ENCODE data around the gene UCP2.
A peak's percentile ranks its signal among the peaks of the same experiment; 100 is the strongest.

UCP2 gene, protein sequence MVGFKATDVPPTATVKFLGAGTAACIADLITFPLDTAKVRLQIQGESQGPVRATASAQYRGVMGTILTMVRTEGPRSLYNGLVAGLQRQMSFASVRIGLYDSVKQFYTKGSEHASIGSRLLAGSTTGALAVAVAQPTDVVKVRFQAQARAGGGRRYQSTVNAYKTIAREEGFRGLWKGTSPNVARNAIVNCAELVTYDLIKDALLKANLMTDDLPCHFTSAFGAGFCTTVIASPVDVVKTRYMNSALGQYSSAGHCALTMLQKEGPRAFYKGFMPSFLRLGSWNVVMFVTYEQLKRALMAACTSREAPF

DNA sequence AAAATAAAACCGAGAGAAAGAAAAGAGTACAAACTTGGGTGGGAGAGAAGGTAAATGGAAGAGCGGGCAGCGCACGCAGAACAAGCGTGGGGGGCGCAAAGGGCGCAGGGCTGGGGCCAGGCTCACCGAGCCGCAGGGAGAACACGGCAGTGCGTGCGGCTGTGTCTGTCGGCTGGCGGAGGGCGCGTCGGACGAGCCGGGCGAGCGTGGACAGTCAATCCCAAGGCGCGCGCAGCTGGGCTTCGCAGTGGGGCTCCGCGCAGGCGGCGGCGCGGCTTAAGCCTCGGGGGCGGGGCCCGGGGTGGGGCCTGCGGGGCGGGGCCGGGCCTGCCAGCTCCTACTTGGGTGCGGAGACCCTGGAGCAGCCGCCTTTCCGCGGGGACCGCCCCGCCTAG lies at the start of gene UCP2:
Gene UCP2, minus strand, starts transcription at position 249 of the 395 bp plus-strand sequence. CDS start 4,465 bp downstream, outside the sequence.
- peak; percentile 85 to 92 for DNase-seq (ENCODE audit: low read depth in 2 of 2)

DNA sequence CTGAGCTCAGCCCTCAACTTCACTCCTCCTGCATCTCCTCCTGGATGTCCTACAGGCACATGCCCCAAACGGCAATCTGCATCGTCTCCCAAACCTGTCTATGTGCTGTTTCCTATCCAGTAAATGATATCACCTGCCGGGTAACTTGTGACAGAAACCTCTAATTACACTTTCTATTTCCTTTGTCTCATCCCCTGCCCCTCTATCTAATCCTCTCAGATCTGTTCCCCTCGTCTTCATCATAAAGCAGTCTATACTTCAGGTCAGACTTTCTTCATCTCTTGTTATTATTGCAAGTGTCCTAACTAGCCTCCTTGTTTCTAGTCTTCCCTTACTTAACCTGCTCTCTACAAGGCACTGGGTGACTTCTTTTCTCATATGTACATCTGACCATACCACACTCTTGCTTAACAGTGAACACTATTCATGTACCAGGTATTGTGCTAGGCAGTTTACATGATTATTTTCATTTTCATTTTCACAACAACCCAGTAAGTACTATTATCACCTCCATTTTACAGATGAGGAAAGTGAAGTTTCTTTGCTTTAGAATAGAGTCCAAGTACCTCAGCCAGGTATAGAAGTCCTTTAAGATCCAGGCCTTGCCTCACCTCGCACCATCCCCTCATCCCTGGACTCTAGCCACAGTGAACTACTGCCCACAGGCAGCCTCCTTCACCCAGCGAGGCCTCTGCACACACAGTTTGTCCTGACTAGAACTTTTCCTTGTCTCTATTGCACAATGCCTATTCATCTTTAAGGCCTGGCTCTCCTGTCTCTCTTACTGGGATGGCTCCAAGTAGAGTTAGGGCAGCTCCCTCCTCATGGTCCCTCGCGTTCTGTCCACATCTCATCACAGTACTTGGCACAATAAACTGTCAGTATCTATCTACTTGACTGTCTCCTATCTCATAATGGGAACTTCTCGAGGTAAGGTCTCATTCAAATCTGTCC lies 48.4 kb upstream of the UCP2 start:
- DNase-seq (ENCODE audit: low read depth in 2 of 2): no peak

DNA sequence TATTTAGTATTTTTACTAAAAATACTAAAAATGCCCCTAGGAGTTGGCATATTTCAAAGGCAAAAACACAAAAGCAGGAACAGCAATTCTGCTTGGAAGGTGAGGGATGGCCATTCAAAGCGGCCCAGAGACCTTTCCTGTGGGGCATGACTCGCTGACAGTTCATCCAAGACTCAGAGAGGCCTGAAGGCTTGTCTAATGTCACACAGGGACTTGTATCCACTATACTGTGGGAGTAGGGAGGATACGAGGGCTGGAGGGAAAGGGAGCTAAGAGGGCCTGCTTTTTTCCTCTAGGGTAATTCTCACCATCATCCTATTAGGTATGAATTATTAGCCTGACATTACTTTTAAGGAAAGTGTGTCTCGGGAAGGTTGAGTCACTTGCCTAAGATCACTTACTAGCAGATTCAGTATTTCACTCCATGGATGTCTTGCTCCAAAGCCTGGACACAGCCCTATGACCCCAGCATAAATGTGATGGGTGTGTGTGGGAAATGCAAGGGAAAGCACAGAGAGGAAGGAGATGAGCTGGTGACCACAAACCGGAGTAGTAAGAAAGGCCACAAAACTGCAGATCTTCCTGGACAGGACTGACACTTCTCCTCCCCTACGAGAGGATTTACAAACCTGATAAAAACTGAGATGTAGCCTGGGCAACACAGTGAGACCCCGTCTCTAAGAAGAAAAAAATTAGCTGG lies 43.0 kb upstream of the UCP2 start:
- DNase-seq (ENCODE audit: low read depth in 2 of 2): no peak

DNA sequence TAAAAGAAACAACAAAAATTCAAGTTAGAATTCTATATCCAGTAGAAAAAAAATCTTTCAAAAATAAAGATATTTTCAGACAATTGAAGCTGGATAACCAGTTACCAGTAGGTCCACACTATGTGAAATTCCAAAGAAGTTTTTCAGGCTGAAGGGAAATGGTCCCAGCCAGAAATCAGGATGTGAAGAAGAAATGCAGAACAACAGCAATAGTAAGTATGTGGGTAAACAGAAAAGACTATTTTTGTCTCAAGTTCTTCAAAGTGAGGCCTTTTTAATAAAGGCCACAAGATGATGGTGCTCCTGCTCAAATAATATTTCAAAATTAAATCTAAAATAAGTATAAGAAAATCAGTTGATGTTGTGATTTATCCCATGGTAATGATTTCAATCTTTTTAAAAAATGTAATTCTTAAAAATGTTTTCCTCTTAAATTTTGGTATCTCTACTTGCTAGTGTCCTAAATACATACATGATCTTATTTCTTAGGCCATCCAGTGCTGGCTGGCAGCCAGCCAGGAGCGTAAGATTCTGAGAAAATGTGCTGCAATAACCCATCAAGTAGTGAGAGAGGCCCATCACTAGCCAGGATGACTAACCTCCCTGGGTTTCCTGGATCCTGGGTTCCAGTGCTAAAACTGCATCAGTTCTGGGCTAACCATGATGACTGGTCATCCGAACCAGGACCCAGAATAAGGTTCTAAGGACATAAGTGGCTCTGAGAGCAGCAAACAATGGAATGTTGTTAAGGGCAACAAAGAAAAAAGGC lies 41.8 kb upstream of the UCP2 start:
- DNase-seq (ENCODE audit: low read depth in 2 of 2): peak; percentile 38 to 66

DNA sequence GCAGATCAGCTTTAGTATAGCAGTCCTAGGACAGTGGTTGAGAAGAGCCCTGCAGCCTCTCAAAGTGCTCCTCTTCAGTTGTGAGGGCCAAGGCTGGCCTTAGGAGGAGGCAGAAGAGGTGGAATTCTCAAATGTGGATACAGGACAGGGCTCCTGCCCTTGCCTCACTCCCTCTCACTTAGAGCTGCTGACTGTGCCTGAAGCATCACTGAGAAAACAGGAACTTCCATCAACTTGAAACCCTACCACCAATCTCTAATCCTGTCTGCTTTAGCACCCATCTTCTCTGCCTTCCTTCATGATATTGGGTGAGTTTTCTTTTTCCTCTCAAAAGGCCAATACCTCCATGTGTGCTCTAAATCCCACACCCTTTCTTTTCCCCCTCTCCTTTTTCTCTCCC lies 40.6 kb upstream of the UCP2 start:
- no peak for DNase-seq (ENCODE audit: low read depth in 2 of 2)

DNA sequence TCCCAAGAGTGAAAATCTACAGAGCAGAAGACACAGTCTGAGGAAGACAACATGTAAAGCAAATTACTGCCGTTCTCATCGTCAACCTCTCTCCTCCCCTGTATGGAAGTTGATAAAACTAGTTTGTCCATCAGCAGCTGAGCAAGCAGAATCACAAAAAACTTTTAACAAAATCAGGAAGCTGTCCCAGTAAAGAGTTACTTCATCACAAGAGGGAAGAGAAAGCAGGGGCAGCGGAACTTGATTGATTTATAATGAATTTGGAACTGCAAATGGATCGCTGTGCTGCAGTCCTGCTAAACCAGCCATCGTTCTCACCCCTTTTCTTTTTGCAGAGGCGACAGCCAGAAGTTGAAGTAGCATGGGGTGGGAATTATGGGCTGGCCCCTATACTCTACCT lies 39.9 kb upstream of the UCP2 start:
- DNase-seq (ENCODE audit: low read depth in 2 of 2): no peak

DNA sequence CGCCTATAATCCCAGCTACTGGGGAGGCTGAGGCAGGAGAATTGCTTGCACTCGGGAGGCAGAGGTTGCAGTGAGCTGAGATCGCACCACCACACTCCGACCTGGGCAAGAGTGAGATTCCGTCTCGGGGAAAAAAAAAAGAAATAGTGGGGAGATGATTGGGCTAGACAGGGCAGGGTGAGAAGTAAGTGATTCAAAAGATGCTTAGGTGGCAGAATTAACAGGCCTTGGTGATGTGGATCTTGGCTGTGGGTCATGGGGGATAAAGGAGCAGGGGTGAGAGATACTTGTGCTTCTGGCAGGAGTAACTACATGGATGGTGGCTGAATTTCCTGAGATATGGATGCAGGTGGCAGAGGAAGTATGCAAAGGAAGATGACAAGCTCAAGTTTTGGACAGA lies 39.4 kb upstream of the UCP2 start:
- DNase-seq (ENCODE audit: low read depth in 2 of 2): no peak

DNA sequence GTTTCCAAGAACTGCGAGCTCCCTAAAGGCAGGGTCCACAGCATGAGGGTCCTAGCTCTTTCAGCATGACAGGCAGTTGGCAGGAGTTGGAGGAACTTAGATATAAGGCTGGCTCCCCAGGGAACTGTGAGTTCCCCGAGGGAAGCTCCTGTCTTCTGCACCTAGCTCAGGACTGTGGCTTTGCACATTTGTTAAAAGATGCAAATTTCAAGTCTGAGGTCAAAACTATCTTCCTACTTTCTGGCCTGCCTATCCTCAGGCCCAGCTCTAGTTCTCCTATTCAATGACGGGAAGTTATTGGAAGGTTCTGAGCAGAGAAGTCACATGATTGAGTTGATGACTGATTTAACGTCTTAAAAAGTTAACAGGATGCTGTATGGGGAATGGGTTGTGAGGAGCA lies 37.9 kb upstream of the UCP2 start:
- no peak for DNase-seq (ENCODE audit: low read depth in 2 of 2)

DNA sequence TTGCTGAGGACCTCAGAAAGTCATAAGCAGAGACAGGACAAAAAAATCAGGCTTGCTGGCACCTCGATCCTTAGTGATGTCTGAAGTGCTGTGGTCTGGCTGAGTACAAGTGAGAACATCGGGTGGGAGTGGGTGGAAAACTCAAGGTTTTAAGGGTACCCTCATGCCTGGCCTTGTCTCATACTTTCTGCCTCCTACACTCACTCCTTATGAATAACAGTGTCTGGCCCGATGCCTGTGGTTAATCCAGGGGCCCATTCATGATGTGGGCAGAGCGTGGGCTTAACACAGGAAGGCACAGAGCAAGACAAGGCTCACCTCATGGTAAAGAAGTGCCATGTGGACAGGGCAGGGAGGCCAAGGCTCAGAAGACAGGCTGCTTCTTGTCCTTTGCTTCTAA lies 37.2 kb upstream of the UCP2 start:
- DNase-seq (ENCODE audit: low read depth in 2 of 2): peak; percentile 58 to 64

DNA sequence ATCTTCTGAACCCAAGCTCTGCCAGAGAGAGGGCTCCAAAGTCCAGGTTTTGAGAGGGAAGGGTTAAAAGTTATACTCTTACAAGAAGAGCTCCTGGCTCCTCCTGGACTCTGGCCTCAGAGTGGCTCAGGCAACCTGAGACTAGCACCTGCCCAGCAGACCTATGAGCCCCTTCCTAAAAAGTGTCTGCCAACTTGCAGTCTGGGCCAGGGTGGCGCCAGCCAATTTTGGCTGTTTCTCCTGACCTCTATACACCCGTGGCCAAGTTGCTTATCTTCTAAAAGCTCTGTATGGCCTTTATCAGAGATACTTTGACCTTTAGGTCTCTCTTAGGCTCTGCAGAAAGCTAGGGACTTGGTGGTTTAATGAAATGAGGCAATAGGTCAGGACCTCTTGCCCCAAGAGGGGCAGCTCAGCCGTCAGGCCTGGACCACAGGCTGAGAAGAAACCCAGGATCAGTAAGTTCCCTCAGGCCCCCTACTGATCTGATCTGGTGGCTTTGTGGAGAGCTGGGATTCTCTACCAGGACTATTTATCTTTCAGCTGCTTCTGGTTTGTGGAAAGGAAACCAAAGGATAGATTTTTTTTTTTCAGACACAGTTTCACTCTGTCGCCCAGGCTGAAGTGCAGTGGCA lies 36.6 kb upstream of the UCP2 start:
- DNase-seq (ENCODE audit: low read depth in 2 of 2): no peak

DNA sequence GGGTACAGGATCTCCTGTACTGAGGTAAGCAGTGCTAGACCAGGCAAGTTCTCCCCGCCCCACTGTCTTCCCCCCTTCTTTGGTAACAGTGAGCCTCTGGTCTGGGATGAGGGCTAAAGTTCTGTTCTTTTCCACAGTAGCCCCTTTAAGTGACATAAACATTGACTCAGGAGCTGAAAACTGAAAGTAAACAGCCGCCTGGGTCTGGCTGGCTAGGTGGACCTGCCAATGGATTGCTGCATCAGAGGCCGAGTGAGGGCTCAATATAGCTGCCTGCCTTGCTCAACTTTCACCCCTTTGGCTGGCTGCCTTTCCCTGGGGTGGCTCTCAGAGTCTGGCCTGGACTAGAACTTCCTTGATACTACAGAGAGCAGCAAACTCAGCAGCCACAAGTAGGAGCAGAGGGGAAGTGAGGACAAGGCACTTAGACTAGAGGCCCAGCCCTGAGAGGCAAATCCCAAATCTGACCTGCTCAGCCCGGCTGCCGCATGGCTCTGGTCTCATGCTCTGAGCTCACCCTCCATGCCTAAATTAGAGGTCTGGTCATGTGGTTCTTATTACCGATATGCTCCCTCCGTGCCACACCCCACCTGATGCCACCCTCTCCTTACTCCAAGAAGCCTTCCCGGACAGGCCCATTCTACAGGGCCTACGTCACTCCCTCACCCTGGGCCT lies 35.8 kb upstream of the UCP2 start:
- no peak for DNase-seq (ENCODE audit: low read depth in 2 of 2)

DNA sequence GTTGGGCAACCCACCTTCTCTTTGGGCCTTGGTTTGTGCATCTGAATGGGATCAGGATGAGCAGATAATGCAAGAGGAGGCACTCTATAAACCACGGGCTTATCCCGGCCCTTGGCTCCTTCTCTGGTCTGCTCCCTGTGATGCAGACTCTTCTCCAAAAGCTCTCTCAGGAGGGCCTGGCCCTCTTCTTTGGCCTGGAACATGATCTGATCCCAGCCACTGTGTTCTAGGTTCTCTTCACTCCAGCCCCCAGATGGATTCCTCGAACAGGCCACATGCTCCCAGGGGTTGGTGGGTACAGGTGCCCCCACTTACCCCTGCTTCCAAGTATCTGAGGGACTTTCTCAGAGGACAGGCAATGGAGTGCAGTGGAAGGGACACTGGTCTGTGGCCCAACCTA lies 35.0 kb upstream of the UCP2 start:
- no peak for DNase-seq (ENCODE audit: low read depth in 2 of 2)

DNA sequence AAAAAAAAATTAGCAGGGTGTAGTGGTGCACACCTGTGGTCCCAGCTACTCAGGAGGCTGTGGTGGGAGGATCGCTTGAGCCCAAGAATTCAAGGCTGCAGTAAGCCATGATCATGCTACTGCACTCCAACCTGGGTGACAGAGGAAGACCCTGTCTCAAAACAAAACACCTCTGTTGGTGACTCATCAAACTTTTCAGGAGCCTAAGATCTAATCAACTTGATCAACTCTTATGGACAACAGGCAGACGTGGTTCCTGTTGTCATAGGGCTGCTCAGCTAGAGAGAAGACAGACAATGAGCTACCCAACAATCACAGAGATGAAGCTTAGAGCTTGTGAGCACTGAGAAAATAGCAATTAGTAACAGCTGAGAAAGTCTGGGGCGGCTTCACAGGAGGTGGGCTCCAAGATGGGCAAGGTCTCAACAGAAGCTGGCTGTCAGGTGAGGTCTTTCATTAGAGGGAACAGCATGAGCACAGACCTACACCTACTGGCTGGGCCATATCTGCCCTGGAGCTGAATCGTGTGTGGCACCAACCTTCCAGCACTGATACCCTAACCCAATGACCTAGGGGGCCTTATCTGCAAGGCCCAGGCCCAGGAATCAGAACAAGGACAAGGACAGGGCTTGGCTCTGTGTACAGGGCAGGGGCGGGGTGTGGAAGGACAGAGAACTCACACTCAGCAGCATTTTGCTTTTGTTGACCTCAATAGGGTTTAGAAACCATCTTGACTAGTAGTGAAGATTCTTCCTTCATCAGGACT lies 33.5 kb upstream of the UCP2 start:
- DNase-seq (ENCODE audit: low read depth in 2 of 2): no peak

DNA sequence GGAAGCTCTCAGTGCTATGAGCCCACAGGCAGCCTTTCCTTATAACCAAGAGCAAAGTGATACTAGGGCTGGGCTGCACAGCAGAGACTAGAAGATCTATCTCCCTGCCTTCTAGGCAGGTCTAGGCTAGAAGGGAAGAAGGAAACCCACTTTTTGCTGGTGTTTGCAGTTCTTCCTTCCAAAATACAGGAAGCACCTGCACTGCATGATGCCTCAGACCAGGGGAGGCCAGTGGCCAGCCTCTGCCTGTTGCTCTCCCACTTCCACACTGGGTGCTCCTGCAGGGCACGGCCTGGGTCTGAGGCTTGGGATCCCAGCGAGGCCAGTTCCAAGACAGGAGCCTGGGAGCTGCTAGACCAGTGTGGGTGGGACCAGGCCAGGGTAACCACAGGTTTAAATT lies 32.2 kb upstream of the UCP2 start:
- DNase-seq (ENCODE audit: low read depth in 2 of 2): no peak

DNA sequence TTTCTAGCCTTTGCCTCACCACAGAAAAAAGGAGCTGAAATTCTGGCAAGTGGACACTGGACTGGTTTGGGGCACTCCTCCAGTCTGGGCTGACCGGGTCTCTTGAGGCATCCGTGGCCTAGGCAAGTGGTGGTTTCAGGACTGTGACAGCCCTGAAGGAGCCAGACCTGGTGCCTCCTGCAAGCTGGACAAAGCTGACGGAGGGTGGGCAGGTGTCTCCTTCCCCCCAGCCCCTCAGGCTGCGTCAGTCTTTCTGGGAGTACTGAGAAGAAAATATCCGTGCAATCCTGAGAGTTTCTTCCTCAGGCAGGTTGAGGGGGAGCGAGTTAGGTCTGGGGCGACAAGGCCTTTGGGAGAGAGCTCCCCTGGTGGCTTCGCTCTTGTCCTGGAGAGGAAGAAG lies 30.5 kb upstream of the UCP2 start:
- DNase-seq (ENCODE audit: low read depth in 2 of 2): no peak

DNA sequence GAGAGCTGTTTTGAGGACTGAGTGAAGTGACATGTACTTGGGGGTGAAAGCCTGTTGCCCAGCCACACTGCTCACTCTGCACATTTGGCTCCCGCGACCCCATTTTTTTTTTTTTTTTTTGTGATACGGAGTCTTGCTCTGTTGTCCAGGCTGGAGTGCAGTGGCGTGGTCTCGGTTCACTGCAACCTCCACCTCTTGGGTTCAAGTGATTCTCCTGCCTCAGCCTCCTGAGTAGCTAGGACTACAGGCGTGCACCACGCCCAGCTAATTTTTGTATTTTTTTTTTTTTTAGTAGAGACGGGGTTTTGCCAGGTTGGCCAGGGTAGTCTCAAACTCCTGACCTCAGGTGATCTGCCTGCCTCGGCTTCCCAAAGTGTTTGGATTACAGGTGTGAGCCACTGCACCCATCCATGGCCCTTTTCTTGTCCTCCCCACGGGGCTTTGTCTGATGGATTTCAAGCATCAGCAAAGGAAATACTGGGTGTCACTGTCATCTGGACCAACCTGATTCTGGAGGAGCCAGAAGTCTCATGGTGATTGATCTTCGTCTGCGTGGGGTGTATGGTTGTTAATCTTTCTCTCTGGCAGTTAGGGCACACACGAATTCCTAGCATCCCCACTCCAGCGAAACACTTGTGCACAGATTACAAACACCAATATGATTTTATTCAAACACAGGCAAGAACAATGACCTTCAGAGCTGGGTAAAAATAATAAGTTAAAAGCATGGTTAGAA lies 29.6 kb upstream of the UCP2 start:
- no peak for DNase-seq (ENCODE audit: low read depth in 2 of 2)

DNA sequence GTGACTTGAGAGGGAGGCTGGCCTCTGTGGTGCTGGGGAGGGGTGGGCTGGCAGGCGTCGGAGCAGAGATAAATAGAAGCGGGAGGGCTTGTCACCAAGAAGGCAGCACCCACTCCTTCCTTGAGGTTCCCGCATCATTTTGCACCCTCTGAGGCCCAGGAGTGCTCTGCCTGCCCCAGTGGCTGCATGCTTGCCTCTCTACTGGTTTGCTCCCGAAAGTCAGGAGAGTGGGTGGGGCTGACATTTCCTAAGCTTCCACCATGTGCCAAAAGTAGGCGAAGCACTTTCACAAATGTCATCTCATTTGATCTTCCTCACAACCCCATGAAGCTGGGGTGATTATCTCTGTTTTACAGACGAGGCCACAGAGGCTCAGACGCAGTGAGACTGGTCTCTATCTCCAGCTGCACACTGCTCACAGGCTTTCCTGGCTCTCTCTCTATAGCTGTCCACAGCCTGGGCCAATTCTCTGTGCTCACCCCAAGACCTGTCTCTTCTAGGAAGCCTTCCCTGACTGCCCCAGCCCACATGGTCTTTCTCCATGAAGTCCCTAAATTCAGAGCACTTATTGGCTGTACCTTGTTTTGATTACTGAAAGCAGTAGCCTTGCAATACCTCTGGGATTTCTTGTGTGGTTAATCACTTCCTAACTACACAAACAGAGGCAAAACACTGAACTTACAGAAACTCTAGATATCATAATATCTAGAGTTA lies 28.9 kb upstream of the UCP2 start:
- peak; percentile 45 to 49 for DNase-seq (ENCODE audit: low read depth in 2 of 2)
